ENCODE results near the gene C10orf53.

The C10orf53 gene

DNA sequence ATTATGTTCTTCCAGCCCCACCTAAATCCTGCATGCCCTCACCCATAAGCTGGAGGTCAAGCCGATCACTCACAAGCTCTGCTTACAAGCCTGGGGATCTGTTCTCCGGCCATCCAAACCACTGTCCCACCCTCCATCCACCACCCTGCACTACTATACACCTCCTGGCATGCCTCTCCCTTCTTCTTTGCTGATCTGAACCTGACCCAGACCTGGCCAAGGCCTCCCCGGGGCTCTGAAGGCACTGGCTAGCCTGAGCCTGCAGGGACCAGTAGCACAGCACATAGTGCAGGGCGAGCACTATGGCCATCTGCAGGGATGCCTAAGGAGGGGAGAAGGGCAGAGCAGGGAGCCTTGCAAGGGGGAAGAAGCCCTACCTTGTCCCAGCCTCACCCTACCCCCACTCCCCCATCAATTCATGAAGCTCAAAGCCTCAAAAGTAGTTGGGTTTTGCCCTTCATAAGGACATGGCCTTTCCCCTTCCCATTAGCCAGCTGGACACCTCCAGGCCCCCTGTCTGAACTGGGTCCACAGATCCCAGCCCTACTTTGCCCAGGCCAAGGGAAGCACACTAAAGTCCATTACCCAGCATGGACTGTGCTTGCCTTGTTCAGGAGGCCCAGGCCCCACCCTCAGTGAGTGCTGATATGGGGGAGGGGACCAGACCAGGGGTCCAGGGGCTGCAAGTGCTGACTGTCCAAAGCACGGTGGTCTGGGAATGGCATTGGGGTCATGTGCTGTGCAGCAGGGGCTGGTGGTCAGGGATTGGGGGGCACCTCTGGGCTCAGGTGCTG, 36.0 kb upstream of the C10orf53 start:
- DNase-seq (ENCODE audit: low spot score): no peak
- in situ Hi-C loops (cut with MboI; ENCODE audit: low sequenced_read_pairs, unreplicated experiment): no loop called here
- TF ChIP-seq, protein P1, sequence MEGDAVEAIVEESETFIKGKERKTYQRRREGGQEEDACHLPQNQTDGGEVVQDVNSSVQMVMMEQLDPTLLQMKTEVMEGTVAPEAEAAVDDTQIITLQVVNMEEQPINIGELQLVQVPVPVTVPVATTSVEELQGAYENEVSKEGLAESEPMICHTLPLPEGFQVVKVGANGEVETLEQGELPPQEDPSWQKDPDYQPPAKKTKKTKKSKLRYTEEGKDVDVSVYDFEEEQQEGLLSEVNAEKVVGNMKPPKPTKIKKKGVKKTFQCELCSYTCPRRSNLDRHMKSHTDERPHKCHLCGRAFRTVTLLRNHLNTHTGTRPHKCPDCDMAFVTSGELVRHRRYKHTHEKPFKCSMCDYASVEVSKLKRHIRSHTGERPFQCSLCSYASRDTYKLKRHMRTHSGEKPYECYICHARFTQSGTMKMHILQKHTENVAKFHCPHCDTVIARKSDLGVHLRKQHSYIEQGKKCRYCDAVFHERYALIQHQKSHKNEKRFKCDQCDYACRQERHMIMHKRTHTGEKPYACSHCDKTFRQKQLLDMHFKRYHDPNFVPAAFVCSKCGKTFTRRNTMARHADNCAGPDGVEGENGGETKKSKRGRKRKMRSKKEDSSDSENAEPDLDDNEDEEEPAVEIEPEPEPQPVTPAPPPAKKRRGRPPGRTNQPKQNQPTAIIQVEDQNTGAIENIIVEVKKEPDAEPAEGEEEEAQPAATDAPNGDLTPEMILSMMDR (IDR thresholded peaks at IDR 0.05; ENCODE audit: borderline replicate concordance, control extremely low read depth, extremely low read depth, insufficient read depth, missing control alignments): no peak

DNA sequence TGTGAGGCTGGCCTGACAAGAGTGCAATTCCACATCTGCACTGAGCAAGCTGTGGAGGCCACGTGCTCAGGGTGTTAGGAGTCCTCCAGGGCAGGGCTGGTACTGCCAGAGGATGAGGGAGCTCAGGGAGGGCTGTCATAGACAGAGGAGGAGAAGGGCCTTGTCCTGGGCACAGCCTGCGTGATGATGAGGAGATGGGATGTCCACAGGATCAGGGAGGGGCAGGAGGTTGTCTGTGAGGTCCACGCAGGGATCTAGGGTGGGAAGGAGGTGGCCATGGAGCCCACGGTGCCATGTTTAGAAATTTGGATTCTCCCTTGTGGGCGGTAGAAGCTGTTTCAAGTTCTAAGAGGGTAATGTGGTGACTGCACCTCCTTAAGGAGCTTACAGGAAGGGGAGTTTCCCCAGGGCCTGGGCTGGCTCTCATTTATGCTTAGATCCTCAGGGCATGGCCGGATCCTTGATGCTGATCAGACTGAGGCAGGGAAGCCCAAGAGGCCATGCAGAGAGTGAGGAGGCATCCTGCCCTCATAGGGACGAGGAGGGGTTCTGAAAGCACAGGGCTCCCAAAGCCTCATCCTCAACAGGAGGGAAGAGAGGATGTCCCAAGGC, 35.3 kb upstream of the C10orf53 start:
- DNase-seq (ENCODE audit: low spot score): no peak
- TF ChIP-seq, protein P1 (IDR thresholded peaks at IDR 0.05; ENCODE audit: borderline replicate concordance, control extremely low read depth, extremely low read depth, insufficient read depth, missing control alignments): no peak
- in situ Hi-C loops (cut with MboI; ENCODE audit: low sequenced_read_pairs, unreplicated experiment): no loop called here

DNA sequence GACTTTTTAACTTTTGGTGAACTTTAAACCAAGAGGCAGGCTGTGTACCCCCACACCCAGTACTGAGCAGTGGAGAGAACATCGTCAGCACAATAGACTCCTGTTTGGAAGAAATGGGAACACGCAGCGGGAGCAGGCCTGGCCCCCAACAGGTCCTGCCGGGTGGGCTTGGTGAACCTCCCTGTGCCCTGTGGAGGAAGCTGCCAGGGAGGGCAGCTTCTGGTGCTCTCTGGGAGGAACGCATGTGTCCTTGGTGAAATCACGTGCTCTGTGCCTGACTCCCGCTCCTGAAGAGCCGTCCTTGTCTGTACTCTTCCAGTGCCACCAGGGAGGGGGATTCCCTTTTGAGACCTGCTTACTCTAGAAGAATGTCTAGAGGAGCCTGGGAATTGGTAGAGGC, 34.0 kb upstream of the C10orf53 start:
- TF ChIP-seq, protein P1 (IDR thresholded peaks at IDR 0.05; ENCODE audit: borderline replicate concordance, control extremely low read depth, extremely low read depth, insufficient read depth, missing control alignments): no peak

DNA sequence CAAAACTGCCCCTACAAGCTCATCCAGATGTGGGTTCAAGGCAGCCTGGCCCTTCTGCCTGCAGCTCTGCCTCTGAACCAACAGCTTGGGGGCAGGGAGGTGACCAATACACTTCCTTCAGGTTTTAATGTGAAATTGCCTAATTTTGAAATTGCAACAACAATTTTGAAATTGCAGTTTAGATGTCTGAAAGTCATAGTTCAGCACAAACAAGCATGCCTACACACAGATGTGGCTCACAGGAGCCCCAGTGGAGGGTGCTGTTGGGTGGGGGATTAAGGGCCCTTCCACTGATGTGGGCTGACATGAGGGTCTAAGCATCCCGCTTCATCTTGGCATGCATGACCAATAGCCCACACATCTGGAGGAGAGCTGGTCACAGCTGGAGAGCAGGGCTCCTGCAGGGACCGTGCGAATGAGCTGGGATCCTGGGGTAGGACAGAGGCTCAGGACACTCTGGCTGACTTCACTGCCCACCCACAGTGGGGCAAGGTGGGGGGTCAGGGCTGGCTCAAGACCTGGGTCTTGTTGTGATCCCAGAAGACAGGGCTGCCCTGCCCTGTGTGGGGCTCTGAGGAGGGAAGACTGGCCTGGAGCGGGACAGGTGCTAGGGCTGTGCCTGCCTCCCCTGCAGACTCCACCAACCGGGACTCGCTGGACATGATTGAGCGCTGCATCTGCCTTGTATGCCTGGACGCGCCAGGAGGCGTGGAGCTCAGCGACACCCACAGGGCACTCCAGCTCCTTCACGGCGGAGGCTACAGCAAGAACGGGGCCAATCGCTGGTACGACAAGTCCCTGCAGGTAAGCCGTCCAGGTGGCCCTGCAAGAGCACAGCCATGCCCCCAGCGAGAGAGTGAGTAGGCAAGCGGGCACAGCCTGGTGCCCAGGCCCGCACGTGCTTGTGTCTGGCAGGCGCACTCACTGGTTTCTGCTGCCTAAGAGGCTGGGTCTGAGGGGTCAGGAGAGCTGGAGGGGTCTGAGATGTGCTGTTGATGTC, 33.3 kb upstream of the C10orf53 start:
- TF ChIP-seq, protein P1 (IDR thresholded peaks at IDR 0.05; ENCODE audit: borderline replicate concordance, control extremely low read depth, extremely low read depth, insufficient read depth, missing control alignments): no peak
- in situ Hi-C loops (cut with MboI; ENCODE audit: low sequenced_read_pairs, unreplicated experiment): no loop called here
- DNase-seq (ENCODE audit: low spot score): no peak

More for the DNA sequence above, 34.0 kb upstream of the C10orf53 start:
- DNase-seq (ENCODE audit: low spot score): no peak
- in situ Hi-C loops (cut with MboI; ENCODE audit: low sequenced_read_pairs, unreplicated experiment): no loop called here

DNA sequence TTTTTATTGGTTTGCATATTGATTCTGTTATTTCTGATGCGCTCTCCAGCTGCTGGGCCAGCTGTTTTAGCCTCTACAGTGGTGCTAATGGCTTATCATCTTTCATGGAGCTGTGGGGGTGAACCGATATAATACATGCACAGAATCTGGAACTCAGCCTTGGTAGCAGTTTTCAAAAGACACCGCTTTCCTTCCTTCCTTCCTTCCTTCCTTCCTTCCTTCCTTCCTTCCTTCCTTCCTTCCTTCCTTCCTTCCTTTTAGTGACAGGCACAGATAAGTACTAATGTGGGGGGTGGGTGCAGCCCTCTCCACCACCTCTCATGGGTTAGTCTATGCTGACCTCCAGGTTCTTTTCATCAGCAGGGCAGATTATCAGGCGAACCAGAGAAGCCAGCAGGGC, 31.9 kb upstream of the C10orf53 start:
- in situ Hi-C loops (cut with MboI; ENCODE audit: low sequenced_read_pairs, unreplicated experiment): no loop called here
- no peak for DNase-seq (ENCODE audit: low spot score)
- TF ChIP-seq, protein P1 (IDR thresholded peaks at IDR 0.05; ENCODE audit: borderline replicate concordance, control extremely low read depth, extremely low read depth, insufficient read depth, missing control alignments): no peak

All from GM13976 (cell line).